Natural killer cell (primary cell): Measurements from ENCODE around the gene CYP3A5. TPM values are rescaled to one million over a fixed set of nuclear protein-coding genes. Genes with fewer than 3 reads are reported as not detected.

Experiments used
- ATAC-seq, 3 donors: fragments of 150-1000 bp in 2 of 3; fragments of 200-7000 bp in 1 of 3; cut with Tn5 transposase; 1 replicate in 1 of 3; 2 replicates in 2 of 3; pipeline ENCODE4 v1.10.0; 2021; ENCODE audit warnings: mild to moderate bottlenecking in 2 of 3, moderate library complexity in 2 of 3
- DNase-seq, 2 donors: peaks; one replicate each; pipeline versions ENCODE4 v3.0.0 to v3.0.0-alpha.2; 2013 to 2021; ENCODE audit warnings: mixed read lengths in 1 of 2
- H3K27ac ChIP-seq: one replicate; pipeline ENCODE4 v1.5.1; 2013; ENCODE audit warnings: mild to moderate bottlenecking, low read length
- H3K27me3 ChIP-seq: one replicate; pipeline ENCODE4 v1.6.1; 2013; ENCODE audit warnings: low read length; ENCODE audit not compliant: control insufficient read depth, insufficient read depth
- H3K36me3 ChIP-seq: one replicate; pipeline ENCODE4 v1.6.1; 2013; ENCODE audit warnings: low read length; ENCODE audit not compliant: control insufficient read depth, insufficient read depth
- H3K4me1 ChIP-seq: one replicate; pipeline ENCODE4 v1.6.1; 2013; ENCODE audit warnings: low read length; ENCODE audit not compliant: control insufficient read depth, insufficient read depth
- H3K4me3 ChIP-seq: one replicate; pipeline ENCODE4 v1.5.1; 2013; ENCODE audit warnings: low read length
- H3K9me3 ChIP-seq: one replicate; pipeline ENCODE4 v1.6.1; 2013; ENCODE audit warnings: low read length; ENCODE audit not compliant: control insufficient read depth, insufficient read depth
- H3K27ac Mint-ChIP-seq, 2 donors: one replicate each; pipeline ENCODE4 v1.8.0; 2022; ENCODE audit warnings: mild to moderate bottlenecking in 2 of 2, mixed read lengths in 2 of 2, moderate library complexity in 1 of 2
- H3K27me3 Mint-ChIP-seq, 2 donors: one replicate each; pipeline ENCODE4 v1.8.0; 2022; ENCODE audit warnings: low read depth in 2 of 2, mixed read lengths in 2 of 2
- H3K36me3 Mint-ChIP-seq: one replicate; pipeline ENCODE4 v1.8.0; 2022; ENCODE audit warnings: mixed read lengths
- H3K4me1 Mint-ChIP-seq, 2 donors: one replicate each; pipeline ENCODE4 v1.8.0; 2022; ENCODE audit warnings: mixed read lengths in 2 of 2
- H3K4me3 Mint-ChIP-seq: one replicate; pipeline ENCODE4 v1.8.0; 2022; ENCODE audit warnings: mild to moderate bottlenecking, moderate library complexity, mixed read lengths
- H3K9me3 Mint-ChIP-seq, 2 donors: one replicate each; pipeline ENCODE4 v1.8.0; 2022; ENCODE audit warnings: mixed read lengths in 2 of 2
- CTCF ChIP-seq: fragments of 200-600 bp; IDR thresholded peaks from one replicate; pipeline ENCODE4 v1.8.0; 2022; ENCODE audit warnings: antibody characterized with exemption
- WGBS: methylation state at CpG from one replicate; pipeline ENCODE4 v1.1.7; 2013; ENCODE audit warnings: missing lambda C conversion rate; ENCODE audit not compliant: insufficient coverage; 5-methylcytosine and 5-hydroxymethylcytosine counted together
- intact Hi-C: fragments of 100-400 bp; cut with micrococcal nuclease; formaldehyde crosslinking; loops from one replicate; pipeline ENCODE4 v1.14.2; 2022
- total RNA-seq, 4 donors: library from RNA; stranded (reverse); fragments of 120-200 nt in 1 of 4; gene quantifications; one replicate each; pipeline versions ENCODE4 v1.2.3 to v1.2.4, GENCODE V29; 2013 to 2022

The CYP3A5 gene
- total RNA-seq, 3 donors from 2014 or later (not counting 1 experiment from before 2014, with no cell fraction given), result 0.14 TPM; not detected in 2

GRCh38 chr7:99685129-99685758, 5.4 kb upstream of the CYP3A5 start:
- no peak overlapping the region for H3K4me3 ChIP-seq
- H3K27ac ChIP-seq, result no peak overlapping the region
- no peaks in the 10 kb centered on the region for H3K4me1 Mint-ChIP-seq
- no peaks in the 10 kb centered on the region for H3K36me3 ChIP-seq
- intact Hi-C loops, result no loop called here
- peaks cover 14% of the 10 kb centered on the region for H3K36me3 Mint-ChIP-seq
- ATAC-seq, result no peak
- no peaks in the 10 kb centered on the region for H3K27me3 ChIP-seq
- H3K9me3 Mint-ChIP-seq, result peaks cover 0 to 5% of the 10 kb centered on the region in 2 donors
- H3K4me3 Mint-ChIP-seq, result no peak overlapping the region
- H3K4me1 ChIP-seq, result no peaks in the 10 kb centered on the region
- peaks cover 10 to 32% of the 10 kb centered on the region in 2 donors for H3K27me3 Mint-ChIP-seq
- DNase-seq, result no peak
- WGBS, result 90% methylated on average over 9 of the region's 9 CpGs
- no peak for TF ChIP-seq CTCF
- H3K27ac Mint-ChIP-seq, result no peak overlapping the region
- no peaks in the 10 kb centered on the region for H3K9me3 ChIP-seq

DNA sequence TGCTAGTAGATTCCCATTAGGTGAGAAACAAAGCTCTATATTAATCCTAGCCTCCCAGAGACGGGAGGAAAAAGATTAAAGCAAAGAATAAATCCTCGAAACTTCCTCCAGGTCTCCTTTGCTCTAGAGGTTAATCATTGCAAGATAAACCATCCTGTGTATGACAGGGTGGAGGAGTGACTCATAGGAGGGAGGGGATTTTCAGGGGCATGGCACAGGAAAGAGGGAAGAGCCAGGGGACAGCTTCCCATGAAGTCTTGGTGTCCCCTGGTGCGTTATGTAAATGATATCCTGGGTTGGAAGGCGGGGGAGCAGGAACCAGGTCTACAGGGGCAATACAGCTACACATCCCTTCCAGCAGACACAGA, 780 bp downstream of the CYP3A5 start:
- no peaks in the 10 kb centered on the region for H3K36me3 ChIP-seq
- peaks cover 7% of the 10 kb centered on the region for H3K36me3 Mint-ChIP-seq
- H3K9me3 ChIP-seq, result no peaks in the 10 kb centered on the region
- TF ChIP-seq CTCF, result no peak
- DNase-seq, result no peak
- intact Hi-C loops, result no loop called here
- H3K4me3 ChIP-seq, result no peak overlapping the region
- peaks cover 4 to 13% of the 10 kb centered on the region in 2 donors for H3K27me3 Mint-ChIP-seq
- no peaks in the 10 kb centered on the region for H3K4me1 ChIP-seq
- no peaks in the 10 kb centered on the region for H3K27me3 ChIP-seq
- H3K27ac Mint-ChIP-seq, result no peak overlapping the region
- no peak overlapping the region for H3K4me3 Mint-ChIP-seq
- no peak for ATAC-seq
- H3K9me3 Mint-ChIP-seq, result no peaks in the 10 kb centered on the region
- H3K4me1 Mint-ChIP-seq, result peaks cover 0 to 6% of the 10 kb centered on the region in 2 donors
- no peak overlapping the region for H3K27ac ChIP-seq
- 82% methylated on average over 4 of the region's 4 CpGs for WGBS

GRCh38 chr7:99677648-99678045, 2.1 kb downstream of the CYP3A5 start:
- Mint-ChIP-seq H3K27me3 (peaks cover 0 to 11% of the 10 kb centered on the region in 2 donors), H3K36me3 (peaks cover 5% of the 10 kb centered on the region), H3K4me1 (peaks cover 0 to 6% of the 10 kb centered on the region in 2 donors), H3K4me3 (no peak overlapping the region), H3K27ac (no peak overlapping the region), H3K9me3 (no peaks in the 10 kb centered on the region)
- Histone ChIP-seq H3K4me1 (no peaks in the 10 kb centered on the region), H3K36me3 (no peaks in the 10 kb centered on the region), H3K27me3 (no peaks in the 10 kb centered on the region), H3K9me3 (no peaks in the 10 kb centered on the region), H3K27ac (no peak overlapping the region), H3K4me3 (no peak overlapping the region)
- TF ChIP-seq CTCF, result no peak
- intact Hi-C loops, result no loop called here
- WGBS, result 90% methylated on average over 2 of the region's 2 CpGs
- DNase-seq, result no peak
- ATAC-seq, result no peak
